GM21367 (cell line): ENCODE measurements around the gene NFS1.
"Not testable (repeated sequence)": the region's sequence is repeated elsewhere in the genome, so short reads cannot be mapped to it uniquely, and the experiment has no call there.

Source experiments
- ATAC-seq: cut with Tn5 transposase; IDR thresholded peaks from one replicate; pipeline ENCODE4 v1.9.1; 2021; ENCODE audit not compliant: unreplicated experiment

Gene NFS1

DNA sequence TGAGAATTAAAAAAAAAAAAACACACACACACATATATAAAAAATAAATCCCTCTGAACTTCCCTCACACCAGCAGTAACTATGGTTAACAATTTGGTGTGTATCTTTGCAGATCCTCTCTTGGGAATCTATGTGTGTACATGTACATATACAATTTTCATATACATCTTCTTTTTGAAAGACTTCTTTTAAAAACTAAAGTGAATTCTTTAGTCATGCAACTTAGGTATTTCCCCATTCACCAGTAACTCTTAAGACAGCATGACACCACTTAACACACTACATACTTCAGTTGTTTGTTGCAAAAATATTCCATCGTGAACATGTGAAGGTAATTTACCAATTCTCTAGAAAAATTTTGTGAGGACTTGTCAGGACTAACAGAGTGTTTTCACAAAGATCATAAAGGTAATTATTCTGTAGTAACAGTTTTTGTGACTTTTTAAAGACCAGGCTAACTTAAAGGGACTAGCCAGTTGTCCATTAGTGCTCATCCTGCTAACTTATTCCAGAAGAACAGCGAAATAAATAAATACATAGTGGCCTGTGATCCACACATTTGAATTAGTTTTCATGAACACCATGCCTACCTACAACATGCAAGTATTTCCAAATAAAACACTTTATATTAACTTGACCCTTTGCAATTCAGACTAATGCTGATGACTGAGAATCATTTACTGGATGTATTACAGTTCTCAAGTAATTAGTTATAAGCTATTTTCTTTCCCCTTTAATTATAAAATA is 30.9 kb upstream of the NFS1 start:
- ATAC-seq: no peak

DNA sequence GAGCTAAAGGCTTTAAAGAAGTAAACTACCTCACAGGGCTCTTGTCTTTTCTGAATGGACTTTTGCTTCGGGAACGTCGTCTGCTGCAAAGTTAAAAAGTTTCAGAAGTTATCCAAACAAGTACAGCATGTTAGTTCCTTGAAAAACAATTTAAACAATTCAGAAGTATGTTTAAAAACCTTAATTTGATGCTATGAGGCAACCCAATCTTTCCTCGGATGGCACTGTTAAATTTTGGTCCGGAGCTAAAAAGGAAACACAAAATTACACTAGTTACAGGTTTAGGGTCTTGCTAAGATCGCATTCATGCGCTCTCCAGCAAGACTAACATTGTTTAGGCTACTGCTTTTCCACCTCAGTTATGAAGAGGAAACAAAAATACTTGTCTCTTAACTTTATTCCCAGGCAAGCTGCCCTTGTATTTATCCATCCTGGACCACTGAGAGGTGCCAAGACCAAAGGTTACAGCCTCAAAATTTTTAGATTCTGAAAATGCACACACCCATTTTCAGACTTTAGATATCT is 30.2 kb upstream of the NFS1 start:
- no peak for ATAC-seq

DNA sequence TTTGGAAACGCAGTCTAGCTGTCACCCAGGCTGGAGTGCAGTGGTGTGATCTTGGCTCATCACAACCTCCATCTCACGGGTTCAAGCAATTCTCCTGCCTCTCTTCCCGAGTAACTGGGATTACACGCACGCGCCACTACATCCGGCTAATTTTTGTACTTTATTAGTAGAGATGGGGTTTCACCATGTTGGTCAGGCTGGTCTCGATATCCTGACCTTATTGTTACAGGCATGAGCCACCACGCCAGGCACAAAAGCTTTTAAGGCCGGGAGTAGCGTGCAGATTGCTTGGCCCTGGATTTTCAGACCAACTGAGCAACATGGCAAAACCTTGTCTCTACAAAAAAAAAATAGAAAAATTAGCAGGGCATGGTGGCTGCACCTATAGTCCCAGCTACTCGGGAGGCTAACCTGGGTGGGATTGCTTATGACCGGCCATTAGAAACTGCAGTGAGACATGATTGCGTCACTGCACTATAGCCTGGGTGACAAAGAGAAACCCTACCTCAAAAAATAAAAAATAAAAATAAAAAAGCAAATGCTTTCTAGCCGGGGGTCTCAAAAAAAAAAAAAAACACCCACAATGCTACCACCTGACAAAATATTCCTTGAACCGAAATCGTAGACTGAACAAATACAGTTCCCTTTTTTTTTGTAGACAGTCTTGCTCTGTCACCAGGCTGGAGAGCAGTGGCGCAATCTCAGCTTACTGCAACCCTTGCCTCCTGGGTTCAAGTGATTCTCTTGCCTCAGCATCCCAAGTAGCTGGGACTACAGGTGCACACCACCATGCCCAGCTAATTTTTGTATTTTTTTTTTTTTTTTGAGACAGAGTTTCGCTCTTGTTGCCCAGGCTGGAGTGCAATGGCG is 27.9 kb upstream of the NFS1 start:
- no peak for ATAC-seq

DNA sequence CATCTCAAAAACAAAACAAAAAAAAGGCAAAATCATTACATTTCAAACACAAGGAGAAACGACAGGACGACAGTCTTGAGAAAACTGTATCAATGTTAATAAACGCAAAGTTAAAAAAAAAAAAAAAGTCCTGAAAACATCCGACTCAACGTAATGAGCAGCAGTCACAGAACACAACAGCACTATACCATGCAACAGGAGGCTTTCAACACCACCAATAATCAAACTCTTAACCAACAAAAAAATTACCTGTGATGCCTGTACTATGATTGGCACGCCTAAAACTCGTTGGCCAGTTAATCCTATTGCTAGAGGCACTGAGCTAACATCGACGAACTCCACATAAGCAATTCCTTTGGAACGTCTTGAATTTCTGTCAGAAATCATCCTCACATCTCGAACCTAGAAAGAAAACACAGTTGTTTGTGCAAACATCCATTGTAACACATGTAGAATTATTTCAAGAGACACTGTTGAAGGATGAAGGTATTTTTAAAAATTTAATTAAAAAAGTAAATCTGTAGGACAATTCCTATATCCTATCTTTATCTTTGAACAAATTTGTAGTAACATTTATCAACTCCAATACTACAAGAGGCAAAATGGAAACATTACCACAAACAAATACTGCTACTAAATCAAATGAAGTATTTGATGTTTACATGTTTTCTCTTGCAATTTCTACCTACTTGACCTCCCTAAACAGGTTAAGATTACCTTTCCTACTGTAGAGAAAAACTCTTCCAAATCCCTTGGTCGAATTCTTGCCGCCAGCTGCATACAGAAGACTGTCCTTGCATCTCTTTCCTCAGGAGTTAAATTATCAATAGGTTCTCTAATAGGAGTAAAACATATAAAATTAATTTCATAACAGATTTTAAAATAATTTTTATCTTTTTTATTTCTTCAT is 25.4 kb upstream of the NFS1 start:
- ATAC-seq: no peak

DNA sequence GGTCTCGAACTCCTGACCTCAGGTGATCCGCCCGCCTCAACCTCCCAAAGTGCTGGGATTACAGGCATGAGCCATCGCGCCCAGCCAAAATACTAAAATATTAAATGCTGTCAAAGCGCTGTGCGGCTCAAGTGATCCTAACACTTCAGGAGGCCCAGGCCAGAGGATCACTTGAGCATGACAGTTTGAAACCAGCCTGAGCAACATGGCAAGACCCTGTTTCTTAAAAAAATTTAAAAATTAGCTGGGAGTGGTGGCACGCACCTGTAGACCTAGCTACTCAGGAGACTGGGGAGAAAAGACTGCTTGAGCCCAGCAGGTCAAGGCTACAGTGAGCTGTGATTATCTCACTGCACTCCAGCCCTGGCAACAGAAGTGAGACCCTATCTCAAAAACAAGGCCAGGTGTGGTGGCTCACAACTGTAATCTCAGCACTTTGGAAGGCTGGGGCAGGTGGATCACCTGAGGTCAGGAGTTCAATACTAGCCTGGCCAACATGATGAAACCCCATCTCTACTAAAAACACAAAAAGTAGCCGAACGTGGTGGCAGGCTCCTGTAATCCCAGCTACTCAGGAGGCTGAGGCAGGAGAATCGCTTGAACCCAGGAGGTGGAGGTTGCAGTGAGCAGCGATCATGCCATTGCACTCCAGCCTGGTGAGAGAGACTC is 24.6 kb upstream of the NFS1 start:
- ATAC-seq: not testable (repeated sequence)

DNA sequence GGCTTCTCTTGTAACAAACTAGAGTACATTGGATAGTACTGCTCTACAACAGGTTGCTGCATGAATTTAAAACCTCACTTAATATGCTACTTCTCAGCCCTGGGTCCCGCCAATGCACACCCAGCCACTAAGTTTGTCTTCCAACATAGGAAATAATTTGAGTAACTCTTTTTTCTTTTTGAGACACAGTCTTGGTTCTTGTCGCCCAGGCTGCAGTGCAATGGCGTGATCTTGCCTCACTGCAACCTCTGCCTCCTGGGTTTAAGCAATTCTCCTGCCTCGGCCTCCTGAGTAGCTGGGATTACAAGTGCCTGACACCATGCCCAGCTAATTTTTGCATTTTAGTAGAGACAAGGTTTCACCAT is 24.1 kb upstream of the NFS1 start:
- ATAC-seq: not testable (repeated sequence)

DNA sequence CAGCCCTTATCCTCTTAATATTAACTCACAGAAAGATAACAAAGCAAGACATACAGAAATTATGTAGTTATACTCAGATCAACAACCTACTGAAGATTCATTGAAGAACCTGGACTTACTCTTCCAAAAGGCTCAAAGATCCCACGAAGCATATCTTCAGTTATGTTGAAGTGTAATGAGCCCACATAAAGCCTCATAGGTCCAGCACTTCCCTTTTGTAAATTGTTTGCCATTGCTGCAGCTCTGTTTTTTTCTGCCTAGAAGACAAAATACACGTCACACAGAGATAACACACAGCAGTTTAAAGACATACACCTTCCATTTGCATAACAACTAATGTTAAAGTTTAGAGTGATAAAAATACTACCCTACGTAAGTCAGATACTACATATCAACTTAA is 22.5 kb upstream of the NFS1 start:
- no peak for ATAC-seq

DNA sequence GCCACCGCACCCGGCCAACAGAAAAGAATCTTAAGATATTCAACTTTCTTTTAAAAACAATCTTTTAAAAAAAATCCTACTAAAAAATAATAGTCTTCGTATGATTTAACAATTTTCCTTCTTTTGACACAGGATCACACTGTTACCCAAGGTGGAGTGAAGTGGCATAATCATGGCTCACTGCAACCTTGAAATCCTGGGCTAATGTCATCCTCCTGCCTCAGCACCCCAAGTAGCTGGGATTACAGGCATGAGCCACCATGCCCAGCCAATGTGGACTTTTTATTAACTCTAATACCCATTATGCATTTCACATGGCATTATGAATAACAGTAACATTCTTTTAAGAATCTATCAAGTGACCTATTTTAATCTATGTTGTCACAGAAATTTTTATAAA is 22.1 kb upstream of the NFS1 start:
- no peak for ATAC-seq

DNA sequence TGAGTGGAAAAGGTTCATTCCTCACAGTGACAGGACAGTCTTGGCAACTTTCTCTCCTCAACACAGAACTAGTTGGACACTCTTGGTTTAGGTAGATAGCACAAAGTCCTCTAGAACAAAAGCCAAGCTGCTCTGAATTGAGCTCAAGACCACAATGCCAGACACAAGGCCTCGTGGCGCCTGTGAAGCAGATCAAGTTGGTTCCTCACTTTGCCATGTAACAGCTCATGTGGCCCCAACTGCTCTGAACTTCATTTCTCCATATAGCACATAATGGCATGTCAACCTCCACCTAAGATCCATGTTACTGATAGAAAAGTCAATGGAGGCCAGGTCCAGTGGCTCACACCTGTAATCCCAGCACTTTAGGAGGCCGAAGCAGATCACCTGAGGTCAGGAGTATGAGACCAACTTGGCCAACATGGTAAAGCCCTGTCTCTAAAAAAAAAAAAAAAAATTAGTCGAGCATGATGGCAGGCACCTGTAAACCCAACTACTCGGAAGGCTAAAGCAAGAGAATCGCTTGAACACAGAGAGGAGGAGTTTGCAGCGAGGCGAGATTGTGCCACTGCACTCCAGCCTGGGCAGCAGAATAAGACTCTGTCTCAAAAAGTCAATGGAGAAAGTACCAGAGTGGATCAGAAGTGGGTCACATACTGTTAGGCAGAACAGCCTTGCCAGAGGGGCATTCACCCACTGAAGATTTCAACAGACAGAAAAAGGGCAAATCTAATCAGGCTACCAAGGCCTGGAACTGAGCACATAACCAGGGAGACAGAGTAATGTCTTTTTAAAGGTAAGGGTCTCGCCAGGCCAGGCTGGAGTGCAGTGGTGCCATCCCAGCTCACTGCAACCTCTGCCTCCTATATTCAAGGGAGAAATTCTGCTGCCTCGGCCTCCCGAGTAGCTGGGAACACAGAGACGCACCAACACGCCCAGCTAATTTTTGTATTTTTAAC is 21.3 kb upstream of the NFS1 start:
- no peak for ATAC-seq

DNA sequence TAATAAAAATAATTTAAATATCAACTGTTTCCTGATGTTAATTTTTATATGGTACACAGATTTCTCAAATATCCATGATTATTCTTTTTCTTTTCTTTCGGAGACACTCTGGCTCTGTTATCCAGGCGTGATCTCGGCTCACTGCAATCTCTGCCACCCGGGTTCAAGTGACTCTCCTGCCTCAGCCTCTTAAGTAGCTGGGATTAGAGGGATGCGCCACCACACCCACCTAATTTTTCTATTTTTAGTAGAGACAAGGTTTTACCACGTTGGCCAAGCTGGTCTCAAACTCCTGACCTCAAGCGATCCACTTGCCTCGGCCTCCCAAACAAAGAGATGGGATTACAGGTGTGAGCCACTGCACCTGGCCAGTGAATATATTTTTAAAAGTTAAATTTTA is 20.6 kb upstream of the NFS1 start:
- no peak for ATAC-seq

DNA sequence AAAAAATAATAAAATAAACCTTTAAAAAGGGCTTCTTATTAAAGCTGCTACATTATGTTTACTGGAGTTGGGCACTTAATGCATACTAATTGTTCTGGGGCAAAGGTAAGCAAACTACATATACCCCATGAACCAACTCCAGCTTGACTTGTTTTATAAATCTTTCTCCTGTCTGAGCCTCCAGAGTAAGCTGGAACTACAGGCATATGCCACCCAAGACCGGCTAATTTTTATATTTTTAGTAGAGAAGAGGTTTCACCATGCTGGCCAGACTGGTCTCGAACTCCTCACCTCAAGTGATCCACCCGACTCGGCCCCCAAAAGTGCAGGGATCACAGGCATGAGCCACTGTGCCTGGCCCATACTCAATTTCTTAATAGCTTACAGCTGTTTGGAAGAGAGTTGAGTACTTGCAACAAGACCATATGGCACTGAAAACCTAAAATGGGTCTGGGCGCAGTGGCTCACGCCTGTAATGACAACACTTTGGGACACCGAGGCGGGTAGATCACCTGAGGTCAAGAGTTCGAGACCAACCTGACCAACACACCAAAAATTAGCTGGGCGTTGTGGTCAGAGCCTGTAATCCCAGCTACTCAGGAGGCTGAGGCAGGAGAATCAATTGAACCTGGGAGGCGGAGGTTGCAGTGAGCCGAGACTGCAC is 20.0 kb upstream of the NFS1 start:
- no peak for ATAC-seq

DNA sequence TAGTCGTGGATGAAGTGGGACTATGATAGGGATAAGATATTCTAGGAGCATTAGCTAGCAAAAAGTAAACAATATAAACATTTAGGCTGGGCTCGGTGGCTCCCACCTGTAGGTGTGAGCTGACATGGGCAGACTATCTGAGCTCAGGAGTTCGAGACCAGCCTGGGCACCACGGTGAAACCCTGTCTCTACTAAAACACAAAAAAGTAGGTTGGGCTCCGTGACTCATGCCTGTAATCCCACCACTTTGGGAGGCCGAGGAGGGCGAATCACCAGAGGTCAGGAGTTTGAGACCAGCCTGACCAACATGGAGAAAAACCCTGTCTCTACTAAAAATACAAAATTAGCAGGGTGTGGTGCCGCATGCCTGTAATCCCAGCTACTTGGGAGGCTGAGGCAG is 19.2 kb upstream of the NFS1 start:
- not testable (repeated sequence) for ATAC-seq

DNA sequence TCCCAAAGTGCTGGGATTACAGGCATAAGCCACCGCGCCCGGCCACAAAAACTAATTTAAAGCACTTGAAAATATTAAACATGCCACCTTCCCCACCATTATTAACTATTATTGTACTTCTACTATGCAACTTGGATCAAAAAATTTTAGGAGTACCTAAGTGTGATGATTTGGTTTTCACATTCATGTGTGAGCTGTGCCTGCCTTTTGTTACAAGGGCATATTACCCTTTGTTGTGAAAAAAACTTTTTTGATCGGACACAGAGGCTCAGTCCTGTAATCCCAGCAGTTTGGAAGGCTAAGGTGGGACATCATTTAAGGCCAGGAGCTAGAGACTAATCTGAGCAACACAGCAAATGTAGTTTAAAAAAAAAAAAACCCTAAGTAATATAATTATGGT is 17.2 kb upstream of the NFS1 start:
- no peak for ATAC-seq

DNA sequence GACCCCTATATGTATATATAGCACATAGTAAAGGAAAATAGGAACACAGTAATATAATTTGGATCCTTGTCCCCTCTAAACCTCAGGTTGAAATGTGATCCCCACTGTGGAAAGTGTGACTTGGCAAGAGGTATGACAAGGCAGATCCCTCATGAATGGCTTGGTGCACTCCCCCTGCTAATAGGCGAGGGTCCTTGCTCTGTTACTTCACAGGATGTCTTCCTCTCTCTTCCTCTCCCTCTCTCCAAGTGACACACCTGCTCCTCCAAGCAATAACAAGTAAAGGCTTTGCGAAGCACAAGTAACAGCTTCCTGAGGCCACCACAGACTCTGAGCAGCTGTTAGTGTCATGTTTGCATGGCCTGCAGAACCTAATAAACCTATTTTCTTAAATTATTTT is 16.5 kb upstream of the NFS1 start:
- no peak for ATAC-seq

DNA sequence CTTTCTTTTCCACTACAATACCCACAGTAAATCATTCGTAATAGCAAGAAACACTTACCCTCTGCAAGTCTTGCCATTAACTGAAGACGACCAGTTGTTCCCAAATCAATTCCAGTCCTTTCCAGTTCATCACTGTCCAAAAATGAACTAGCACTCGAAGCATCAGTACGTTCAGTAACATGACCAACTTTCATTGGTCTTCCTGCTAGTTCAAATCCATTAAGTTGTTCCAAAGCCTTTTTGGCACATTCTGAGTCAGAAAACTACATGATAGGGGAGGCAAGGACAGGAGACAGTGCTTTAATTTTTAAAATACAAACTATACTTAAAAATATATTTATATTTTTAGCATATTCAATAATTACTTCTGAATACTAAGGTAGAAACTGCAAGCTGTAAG is 15.0 kb upstream of the NFS1 start:
- no peak for ATAC-seq

DNA sequence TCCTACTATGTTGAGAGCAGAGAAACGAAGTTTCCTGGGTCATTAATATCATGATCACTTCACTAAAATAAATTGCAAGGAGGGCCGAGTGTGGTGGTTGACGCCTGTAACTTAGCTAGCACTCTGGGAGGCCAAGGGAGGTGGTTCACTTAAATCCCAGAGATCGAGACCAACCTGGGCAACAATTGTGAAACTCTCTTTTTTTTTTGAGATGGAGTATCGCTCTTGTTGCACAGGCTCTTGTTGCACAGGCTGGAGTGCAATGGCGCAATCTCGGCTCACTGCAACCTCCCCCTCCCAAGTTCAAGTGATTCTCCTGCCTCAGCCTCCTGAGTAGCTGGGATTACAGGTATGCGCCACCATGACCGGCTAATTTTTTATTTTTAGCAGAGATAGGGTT is 14.0 kb upstream of the NFS1 start:
- not testable (repeated sequence) for ATAC-seq

DNA sequence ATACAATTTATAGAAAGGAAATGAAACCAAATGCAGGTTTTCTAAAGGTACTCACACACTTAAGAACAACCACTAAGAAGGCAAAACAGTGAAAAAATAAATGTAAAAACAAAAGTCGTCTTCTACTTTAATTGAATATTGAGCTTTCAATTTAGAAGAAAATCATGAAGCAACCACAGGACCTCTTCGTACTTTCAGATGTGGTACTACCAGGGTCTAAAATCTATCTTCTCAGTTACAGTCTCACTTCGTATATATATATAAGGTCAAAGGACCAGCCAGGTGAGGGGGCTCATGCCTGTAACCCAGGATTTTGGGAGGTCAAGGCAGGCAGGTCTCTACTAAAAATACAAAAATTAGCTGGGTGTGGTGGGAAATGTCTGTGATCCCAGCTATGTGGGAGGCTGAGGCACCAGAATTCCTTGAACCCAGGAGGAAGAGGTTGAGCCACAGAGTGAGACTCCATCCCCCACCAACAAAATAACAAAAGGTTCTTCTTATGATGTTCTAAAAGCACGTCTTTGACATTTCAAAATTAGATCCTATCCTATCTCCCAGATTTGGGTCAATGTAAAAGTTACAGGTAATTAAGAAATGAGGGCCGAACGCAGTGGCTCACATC is 12.5 kb upstream of the NFS1 start:
- no peak for ATAC-seq

DNA sequence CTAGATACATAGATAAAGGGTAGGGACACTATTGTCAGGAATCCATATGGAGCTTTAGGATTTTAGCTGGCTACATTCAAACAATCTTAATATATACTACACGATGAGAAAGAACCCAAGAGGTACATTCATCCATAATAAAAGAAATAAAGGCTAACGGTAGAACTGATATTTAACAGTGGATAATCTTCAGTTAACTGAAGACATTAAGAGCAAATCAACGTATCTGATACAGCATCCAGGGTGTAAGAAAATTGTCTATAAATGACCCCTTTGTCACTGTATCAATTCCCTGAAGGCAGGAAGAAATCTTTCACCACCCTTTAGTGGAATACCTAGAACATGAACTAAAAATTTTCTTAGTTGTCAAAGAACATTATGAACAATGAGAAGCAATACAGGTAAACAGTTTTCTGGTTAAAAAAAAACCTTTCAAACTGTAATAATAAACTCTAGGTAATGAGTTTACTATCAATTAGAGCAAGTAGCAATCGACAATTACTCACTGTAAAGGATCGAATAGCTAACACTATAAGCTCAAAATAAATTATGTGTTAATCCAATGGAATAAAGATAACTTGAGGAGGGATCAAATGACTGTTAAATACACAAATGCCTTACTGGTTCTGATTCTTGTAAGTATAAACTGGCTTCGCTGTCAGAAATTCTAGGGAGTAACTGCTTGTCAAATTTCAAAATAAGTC is 11.9 kb upstream of the NFS1 start:
- no peak for ATAC-seq
